Measurements from ENCODE around the gene MFSD2B.

- TF ChIP-seq POLR2A (IDR thresholded peaks at IDR 0.05), result no peak
- TF ChIP-seq, protein P1, sequence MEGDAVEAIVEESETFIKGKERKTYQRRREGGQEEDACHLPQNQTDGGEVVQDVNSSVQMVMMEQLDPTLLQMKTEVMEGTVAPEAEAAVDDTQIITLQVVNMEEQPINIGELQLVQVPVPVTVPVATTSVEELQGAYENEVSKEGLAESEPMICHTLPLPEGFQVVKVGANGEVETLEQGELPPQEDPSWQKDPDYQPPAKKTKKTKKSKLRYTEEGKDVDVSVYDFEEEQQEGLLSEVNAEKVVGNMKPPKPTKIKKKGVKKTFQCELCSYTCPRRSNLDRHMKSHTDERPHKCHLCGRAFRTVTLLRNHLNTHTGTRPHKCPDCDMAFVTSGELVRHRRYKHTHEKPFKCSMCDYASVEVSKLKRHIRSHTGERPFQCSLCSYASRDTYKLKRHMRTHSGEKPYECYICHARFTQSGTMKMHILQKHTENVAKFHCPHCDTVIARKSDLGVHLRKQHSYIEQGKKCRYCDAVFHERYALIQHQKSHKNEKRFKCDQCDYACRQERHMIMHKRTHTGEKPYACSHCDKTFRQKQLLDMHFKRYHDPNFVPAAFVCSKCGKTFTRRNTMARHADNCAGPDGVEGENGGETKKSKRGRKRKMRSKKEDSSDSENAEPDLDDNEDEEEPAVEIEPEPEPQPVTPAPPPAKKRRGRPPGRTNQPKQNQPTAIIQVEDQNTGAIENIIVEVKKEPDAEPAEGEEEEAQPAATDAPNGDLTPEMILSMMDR (IDR thresholded peaks at IDR 0.05), result no peak
- TF ChIP-seq POLR2AphosphoS5 (IDR thresholded peaks at IDR 0.05), result no peak
Measured at GRCh38 chr2:24055750-24056149, 45.9 kb downstream of the MFSD2B start.

All from prostate gland (tissue), 2 donors.